H1 (cell line): ENCODE data around the gene ZNF182. TPM values are rescaled to one million over a fixed set of nuclear protein-coding genes. Genes with fewer than 3 reads are reported as not detected.
"Not testable (repeated sequence)": the region's sequence is repeated elsewhere in the genome, so short reads cannot be mapped to it uniquely, and the experiment has no call there.

Experiments
- CTCF ChIA-PET: fragments of 300-600 bp; sonication (Branson Sonifier 250); formaldehyde crosslinking; loops from one replicate; lab custom pipeline; 2021; ENCODE audit not compliant: partially characterized antibody; lab: Charles Lee
- POLR2A ChIA-PET: fragments of 300-600 bp; sonication (Branson Sonifier 250); formaldehyde crosslinking; loops from one replicate; lab custom pipeline; 2021; ENCODE audit warnings: inconsistent platforms; ENCODE audit not compliant: partially characterized antibody; lab: Charles Lee
- DNase-seq, 2 experiments: peaks; one replicate each; pipeline versions ENCODE4 v3.0.0 to v3.0.0-alpha.2; 2010 to 2022; ENCODE audit warnings: low spot score in 2 of 2, low read depth in 1 of 2, mixed read lengths in 1 of 2
- FAIRE-seq: peaks from 2 replicates; lab custom pipeline; 2011; peaks lifted over from hg19 to GRCh38; lab: Jason Lieb, UNC
- H2AFZ ChIP-seq: 2 replicates; pipeline ENCODE4 v1.8.1; 2012; ENCODE audit warnings: low read length, inconsistent platforms
- H2AK5ac ChIP-seq: 2 replicates; pipeline ENCODE4 v1.6.1; 2013; ENCODE audit warnings: low read depth, low read length
- H2BK120ac ChIP-seq: replicated peaks from 2 replicates; pipeline ENCODE3; 2013; ENCODE audit warnings: low read depth, low read length, inconsistent platforms
- H2BK12ac ChIP-seq: 2 replicates; pipeline ENCODE4 v1.6.1; 2013; ENCODE audit warnings: low read depth, low read length
- H2BK15ac ChIP-seq: 2 replicates; pipeline ENCODE4 v1.6.1; 2013; ENCODE audit warnings: low read length
- H2BK20ac ChIP-seq: 2 replicates; pipeline ENCODE4 v1.6.1; 2013; ENCODE audit warnings: low read length
- H2BK5ac ChIP-seq: 2 replicates; pipeline ENCODE4 v1.6.1; 2013; ENCODE audit warnings: low read depth, low read length
- H3K14ac ChIP-seq: 2 replicates; pipeline ENCODE4 v1.6.1; 2013; ENCODE audit warnings: inconsistent platforms; ENCODE audit not compliant: insufficient read length
- H3K18ac ChIP-seq: 2 replicates; pipeline ENCODE4 v1.6.1; 2013; ENCODE audit warnings: low read length; ENCODE audit errors: extremely low read depth
- H3K23ac ChIP-seq: 2 replicates; pipeline ENCODE4 v1.6.1; 2013; ENCODE audit warnings: inconsistent platforms; ENCODE audit not compliant: insufficient read length
- H3K23me2 ChIP-seq: 2 replicates; pipeline ENCODE4 v1.6.1; 2013; ENCODE audit warnings: low read depth, low read length
- H3K27ac ChIP-seq: 2 replicates; pipeline ENCODE4 v1.6.1; 2011; ENCODE audit warnings: low read depth, low read length, inconsistent platforms
- H3K27me3 ChIP-seq, 4 experiments: replicated peaks in 1 of 4; 1 replicate in 1 of 4; 2 replicates in 3 of 4; pipeline versions ENCODE4 v1.6.1 to v1.8.1; 2011 to 2013; ENCODE audit warnings: low read length in 3 of 4, mild to moderate bottlenecking in 3 of 4, inconsistent platforms in 2 of 4, mixed read lengths in 2 of 4, moderate library complexity in 1 of 4; ENCODE audit not compliant: control insufficient read depth in 3 of 4, insufficient read depth in 3 of 4; ENCODE audit errors: extremely low read depth in 1 of 4
- H3K36me3 ChIP-seq, 4 experiments: 2 replicates each; pipeline versions ENCODE4 v1.6.1 to v1.8.1; 2011 to 2013; ENCODE audit warnings: mild to moderate bottlenecking in 4 of 4, low read length in 3 of 4, moderate library complexity in 2 of 4, control low read depth in 1 of 4, inconsistent platforms in 1 of 4; ENCODE audit not compliant: insufficient read depth in 4 of 4, control insufficient read depth in 2 of 4
- H3K4ac ChIP-seq: replicated peaks from 2 replicates; pipeline ENCODE3; 2013; ENCODE audit warnings: low read length, low read depth, mixed read lengths, inconsistent platforms; ENCODE audit not compliant: insufficient read length
- H3K4me1 ChIP-seq, 4 experiments: replicated peaks in 1 of 4; 1 replicate in 1 of 4; 2 replicates in 3 of 4; pipeline versions ENCODE4 v1.6.1 to v1.8.1; 2011 to 2013; ENCODE audit warnings: low read length in 3 of 4, inconsistent platforms in 2 of 4, mixed read lengths in 1 of 4; ENCODE audit not compliant: insufficient read depth in 4 of 4, control insufficient read depth in 3 of 4
- H3K4me2 ChIP-seq, 2 experiments: 2 replicates each; pipeline versions ENCODE4 v1.6.1 to v1.8.1; 2011 to 2013; ENCODE audit warnings: low read depth in 2 of 2, low read length in 2 of 2, control low read depth in 1 of 2, inconsistent platforms in 1 of 2, mild to moderate bottlenecking in 1 of 2; ENCODE audit not compliant: insufficient read depth in 1 of 2
- H3K4me3 ChIP-seq, 4 experiments: fragments of 200-600, 300-600 bp in 1 of 4; sonication (generic), shearing (Covaris generic), sonication (Bioruptor Twin) in 1 of 4; 2 replicates each; pipeline versions ENCODE4 v1.5.1 to v1.8.1; 2011 to 2016; ENCODE audit warnings: low read length in 4 of 4, low read depth in 3 of 4, control low read depth in 2 of 4, inconsistent platforms in 2 of 4, mild to moderate bottlenecking in 2 of 4, mixed read lengths in 1 of 4, moderate library complexity in 1 of 4; ENCODE audit not compliant: insufficient read depth in 2 of 4; ENCODE audit errors: extremely low read depth in 1 of 4
- H3K56ac ChIP-seq: replicated peaks from 2 replicates; pipeline ENCODE3; 2013; ENCODE audit warnings: low read depth, mild to moderate bottlenecking, mixed read lengths, low read length, inconsistent platforms; ENCODE audit not compliant: insufficient read length
- H3K79me1 ChIP-seq: 2 replicates; pipeline ENCODE4 v1.6.1; 2013; ENCODE audit warnings: low read depth, low read length, control low read depth
- H3K79me2 ChIP-seq, 2 experiments: 2 replicates each; pipeline versions ENCODE4 v1.6.1 to v1.8.1; 2012 to 2013; ENCODE audit warnings: low read length in 2 of 2, mild to moderate bottlenecking in 2 of 2, inconsistent platforms in 1 of 2; ENCODE audit not compliant: insufficient read depth in 2 of 2, control insufficient read depth in 1 of 2
- H3K9ac ChIP-seq, 4 experiments: replicated peaks in 1 of 4; 1 replicate in 1 of 4; 2 replicates in 3 of 4; pipeline versions ENCODE4 v1.6.1 to v1.8.1; 2011 to 2013; ENCODE audit warnings: low read depth in 3 of 4, low read length in 3 of 4, control low read depth in 2 of 4, mild to moderate bottlenecking in 2 of 4, moderate library complexity in 2 of 4, inconsistent platforms in 1 of 4; ENCODE audit errors: extremely low read depth in 1 of 4
- H3K9me3 ChIP-seq, 2 experiments: 2 replicates each; pipeline versions ENCODE4 v1.6.1 to v1.8.1; 2012 to 2013; ENCODE audit warnings: mild to moderate bottlenecking in 2 of 2, moderate library complexity in 2 of 2, control low read depth in 1 of 2, inconsistent platforms in 1 of 2, low read depth in 1 of 2, low read length in 1 of 2, mixed read lengths in 1 of 2; ENCODE audit not compliant: insufficient read depth in 2 of 2
- H4K20me1 ChIP-seq, 2 experiments: replicated peaks in 1 of 2; 2 replicates each; pipeline versions ENCODE3 to v1.8.1; 2011 to 2013; ENCODE audit warnings: inconsistent platforms in 2 of 2, low read length in 2 of 2, mild to moderate bottlenecking in 1 of 2; ENCODE audit not compliant: insufficient read depth in 2 of 2, control insufficient read depth in 1 of 2
- H4K5ac ChIP-seq: 2 replicates; pipeline ENCODE4 v1.6.1; 2013; ENCODE audit warnings: low read length, low read depth, mixed read lengths, inconsistent platforms; ENCODE audit not compliant: insufficient read length
- H4K8ac ChIP-seq: 2 replicates; pipeline ENCODE4 v1.8.0; 2013; ENCODE audit warnings: mild to moderate bottlenecking, moderate library complexity, low read length, inconsistent platforms; ENCODE audit not compliant: insufficient read depth; ENCODE audit errors: extremely low read depth
- H4K91ac ChIP-seq: replicated peaks from 2 replicates; pipeline ENCODE3; 2013; ENCODE audit warnings: low read length, mixed read lengths, inconsistent platforms; ENCODE audit not compliant: insufficient read length
- WGBS, 2 experiments: shearing (Covaris generic) in 1 of 2; methylation state at CpG; one replicate each; pipeline versions ENCODE4 v1.1.6 to v1.1.7; 2013 to 2015; ENCODE audit warnings: low lambda C conversion rate in 2 of 2, mixed read lengths in 2 of 2, inconsistent platforms in 1 of 2, low coverage in 1 of 2, missing lambda C conversion rate in 1 of 2; ENCODE audit not compliant: insufficient replicate concordance in 2 of 2, insufficient coverage in 1 of 2, insufficient read length in 1 of 2; ENCODE audit errors: extremely low coverage in 1 of 2, missing lambda C conversion rate in 1 of 2; 5-methylcytosine and 5-hydroxymethylcytosine counted together
- polyA plus RNA-seq, 7 experiments: library from polyadenylated mRNA; depleted of rRNA in 3 of 7; stranded (reverse) in 5 of 7; unstranded in 2 of 7; fragments of >200 nt in 5 of 7; fragments of 200-250 nt in 2 of 7; gene quantifications; 1 replicate in 5 of 7; 2 replicates in 1 of 7; 4 replicates in 1 of 7; pipeline versions ENCODE4 v1.2.1 to v1.2.3, GENCODE V29; 2011 to 2013; ENCODE audit warnings: missing spikeins in 2 of 7, mixed read lengths in 2 of 7
- total RNA-seq: library from RNA; stranded (reverse); fragmentation: NEBNext Ultra II Directional; extraction: Animal tissue kit (Norgen Biotek cat#: 25700); gene quantifications from 2 replicates; pipeline ENCODE4 v1.2.1, GENCODE V29; 2021

Gene ZNF182
- total and polyA plus RNA-seq, 2 of the 8 experiments (the other 6 are each of a cell fraction or from before 2014, with no cell fraction given), result 1.3 to 8.2 TPM

DNA sequence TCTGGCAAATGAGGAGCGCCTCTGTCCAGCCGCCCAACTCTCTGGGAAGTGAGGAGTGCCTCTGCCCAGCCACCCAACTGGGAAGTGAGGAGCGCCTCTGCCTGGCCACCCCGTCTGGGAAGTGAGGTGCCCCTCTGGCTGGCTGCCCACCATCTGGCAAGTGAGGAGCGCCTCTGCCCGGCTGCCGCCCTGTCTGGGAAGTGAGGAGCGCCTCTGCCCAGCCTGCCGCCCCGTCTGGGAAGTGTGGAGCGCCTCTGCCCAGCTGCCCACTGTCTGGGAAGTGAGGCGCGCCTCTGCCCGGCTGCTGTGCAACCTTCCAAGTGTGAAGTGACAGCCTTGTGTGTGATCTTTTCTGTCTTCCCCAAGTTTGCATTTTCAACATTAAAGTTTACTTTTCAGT, 38.3 kb downstream of the ZNF182 start:
- H3K36me3 ChIP-seq, H4K8ac ChIP-seq, H4K91ac ChIP-seq, DNase-seq, H3K56ac ChIP-seq, CTCF ChIA-PET, H3K9ac ChIP-seq, H2BK12ac ChIP-seq, H3K27ac ChIP-seq, H2AK5ac ChIP-seq, H2BK20ac ChIP-seq, H3K23ac ChIP-seq, H4K5ac ChIP-seq, H3K79me1 ChIP-seq, H2BK5ac ChIP-seq, H2AFZ ChIP-seq, H3K4ac ChIP-seq, FAIRE-seq, H3K9me3 ChIP-seq, H3K4me3 ChIP-seq, H3K4me1 ChIP-seq, H2BK120ac ChIP-seq, H4K20me1 ChIP-seq, H3K79me2 ChIP-seq, H2BK15ac ChIP-seq, H3K14ac ChIP-seq, H3K4me2 ChIP-seq, H3K27me3 ChIP-seq, POLR2A ChIA-PET, H3K18ac ChIP-seq, H3K23me2 ChIP-seq: not testable (repeated sequence)
- WGBS, 2 experiments, result 95% methylated on average over 10 of the region's 14 CpGs; no CpG with 5 or more reads in 1 of the 2 experiments
